Stimulated activated CD4-positive, alpha-beta T cell treated with anti-CD3 and anti-CD28 coated beads, Interleukin-12 subunit alpha, Interleukin-12 subunit beta, amount 100 ng/mL, for 24 hours (primary cell): Measurements from ENCODE around the gene CAB39.

Source experiments
- DNase-seq, 2 experiments: peaks; one replicate each; pipeline ENCODE4 v3.0.0-alpha.2; 2020; ENCODE audit warnings: low read depth in 2 of 2

The CAB39 gene

DNA sequence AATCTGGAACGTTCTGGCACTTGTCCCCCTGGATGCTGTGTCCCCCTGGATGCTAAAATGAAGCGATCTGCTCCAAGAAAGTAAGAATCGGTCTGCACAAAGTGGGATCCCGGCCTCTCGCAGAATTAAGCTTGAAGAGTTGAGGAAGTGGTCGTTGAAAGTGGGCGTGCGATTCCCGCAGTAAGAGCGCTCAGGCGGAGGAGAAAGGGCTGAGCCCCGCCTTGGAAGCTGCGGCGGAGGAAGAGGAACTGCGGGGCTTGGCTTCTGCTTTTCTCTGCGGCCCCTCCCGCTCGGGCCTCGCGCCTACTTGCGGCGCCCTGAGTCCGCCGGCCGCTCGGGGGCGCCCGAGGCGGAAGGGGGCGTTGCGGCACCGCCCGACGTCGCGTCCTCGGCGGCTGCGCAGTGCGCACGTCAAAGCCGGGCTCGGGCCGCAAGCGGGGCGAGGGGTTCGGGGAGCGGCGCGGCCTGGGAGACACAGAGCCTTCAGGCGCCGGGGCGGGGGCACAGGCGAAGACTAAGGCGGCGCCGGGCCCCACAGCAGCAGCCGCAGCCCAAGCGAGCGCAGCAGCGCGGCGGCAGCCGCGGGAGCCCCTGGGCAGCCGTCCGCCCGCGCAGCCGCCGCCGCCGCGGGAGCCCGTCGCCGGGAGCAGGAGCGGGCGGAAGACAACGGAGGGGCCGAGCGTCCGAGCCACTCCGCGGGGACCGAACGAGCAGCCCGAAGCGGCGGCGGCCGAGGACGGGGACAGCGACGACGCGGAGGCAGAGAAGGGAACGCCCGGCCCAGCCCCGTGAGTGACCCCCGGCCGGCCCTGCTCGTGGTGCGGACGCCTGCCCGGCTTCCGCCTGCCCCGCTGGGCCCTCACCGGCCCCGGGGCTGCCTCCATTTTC is at the start of gene CAB39:
Gene CAB39 (plus strand): TSS at position 400 of the 888 bp plus-strand sequence. CDS start 47,160 bp downstream, outside the sequence.
- DNase-seq = peak; percentile 72 to 80

- DNase-seq = peak in 1 of 2 experiments; percentile 30
Observed at GRCh38 chr2:230664128-230664527, 48.5 kb upstream of the CAB39 start.

DNA sequence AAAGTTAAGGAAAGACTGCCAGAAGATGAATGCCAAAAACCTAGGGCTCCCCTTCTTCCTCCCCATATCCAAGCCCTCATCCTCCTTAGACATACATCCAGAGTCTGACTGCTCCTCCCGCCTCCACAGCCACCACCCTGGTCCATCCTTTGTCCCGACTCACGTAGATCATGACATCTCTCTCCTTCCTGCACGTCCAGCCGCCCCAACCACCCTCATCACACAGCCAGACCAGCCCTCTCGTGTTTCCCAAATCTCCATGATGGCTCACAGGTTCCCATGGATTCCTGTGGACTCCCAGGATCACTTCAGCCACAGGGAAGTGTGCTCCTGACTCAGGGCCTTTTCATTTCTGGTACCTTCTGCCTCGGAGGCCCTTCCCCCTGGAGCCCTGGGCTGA is 47.8 kb upstream of the CAB39 start:
- no peak for DNase-seq

GRCh38 chr2:230665263-230665691 is 47.4 kb upstream of the CAB39 start:
- no peak for DNase-seq

DNA sequence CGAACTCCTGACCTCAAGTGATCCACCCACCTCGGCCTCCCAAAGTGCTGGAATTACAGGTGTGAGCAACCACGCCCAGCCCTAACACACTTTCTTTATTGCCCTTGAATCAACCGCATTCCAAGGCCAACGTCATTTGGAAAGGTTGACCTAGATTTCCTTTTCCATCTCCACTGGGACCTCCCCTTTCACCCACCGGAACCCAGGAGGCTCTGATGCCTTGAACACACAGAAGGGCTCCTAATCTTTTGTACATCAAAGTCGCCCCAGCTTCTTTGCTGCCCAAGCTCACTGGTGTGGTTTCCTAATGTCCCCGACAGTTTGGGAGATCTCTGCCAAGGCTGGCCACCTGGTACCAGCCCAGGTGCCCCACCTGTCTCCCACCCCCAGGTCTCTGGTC is 46.2 kb upstream of the CAB39 start:
- no peak for DNase-seq

DNA sequence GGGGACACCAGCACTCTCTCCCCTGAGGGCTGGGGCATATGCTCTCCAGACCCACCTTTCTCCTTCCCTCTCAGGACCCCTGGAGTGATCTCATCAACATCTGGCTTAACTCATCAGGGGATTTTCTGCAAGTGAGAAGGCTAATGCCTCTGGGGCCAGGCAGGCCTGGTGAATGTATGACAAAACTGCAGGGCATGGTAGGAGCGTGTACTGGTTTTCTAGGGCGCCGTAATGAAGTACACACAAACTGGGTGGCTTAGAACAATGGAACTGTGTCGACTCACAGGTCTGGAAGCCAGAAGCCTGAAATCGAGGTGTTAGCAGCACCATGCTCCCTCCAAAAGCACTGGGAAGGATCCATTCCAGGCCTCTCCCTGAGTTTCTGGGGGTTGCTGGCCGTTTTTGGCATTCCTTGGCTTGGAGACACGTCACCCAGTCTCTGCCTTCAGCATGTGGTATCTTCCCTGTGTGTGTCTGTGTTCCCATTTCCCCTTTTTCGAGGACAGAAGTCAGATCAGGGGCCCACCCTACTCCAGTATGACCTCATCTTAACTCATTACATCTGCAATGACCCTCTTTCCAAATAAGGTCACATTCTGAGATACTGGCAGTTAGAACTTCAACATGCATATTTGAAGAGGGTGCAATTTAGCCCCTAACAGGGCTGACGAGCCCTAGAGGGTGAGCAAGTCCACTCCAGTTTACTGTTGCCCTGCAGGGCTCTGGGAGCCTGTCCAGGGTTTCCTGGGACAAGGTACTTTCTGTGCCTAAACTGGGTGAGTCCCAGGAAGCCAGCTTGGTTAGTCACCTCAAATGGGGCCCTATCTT is 45.5 kb upstream of the CAB39 start:
- DNase-seq = no peak

DNA sequence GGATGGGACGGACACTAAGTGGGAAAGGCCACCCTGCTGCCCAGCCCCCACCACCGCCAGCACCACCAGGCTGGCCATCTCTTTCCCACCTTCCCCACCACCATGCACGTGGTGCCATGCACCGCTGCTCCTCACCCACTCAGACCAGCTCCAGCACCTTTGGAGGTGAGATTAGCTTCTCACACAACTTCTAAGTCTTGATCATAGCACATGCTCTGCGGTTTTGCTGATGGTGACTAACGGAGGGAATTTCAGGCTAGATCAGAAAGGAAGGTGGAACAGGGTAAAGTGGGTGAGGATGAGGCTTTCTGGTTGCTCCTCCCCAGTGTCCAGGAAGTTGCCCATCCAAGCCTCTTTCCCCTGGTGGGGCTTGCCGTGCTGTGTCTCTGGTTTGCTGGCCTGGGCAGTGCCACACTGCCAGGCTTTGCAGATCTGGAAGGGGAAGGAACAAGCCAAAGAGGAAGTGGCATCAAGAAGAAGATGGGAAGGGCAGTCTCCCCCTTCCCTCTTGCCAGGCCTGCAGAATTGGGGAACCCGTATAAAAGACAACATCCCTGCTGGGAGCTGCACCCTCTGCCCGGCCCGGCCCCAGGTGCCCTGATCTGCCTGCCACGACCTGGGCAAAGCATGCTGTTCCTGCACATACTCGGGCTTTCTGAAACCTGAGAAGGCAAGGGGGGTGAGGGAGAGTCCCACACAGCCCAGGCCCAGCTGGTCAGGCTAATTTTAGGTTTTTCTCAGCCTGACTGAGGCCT is 44.3 kb upstream of the CAB39 start:
- peak in 1 of 2 experiments; percentile 39 for DNase-seq

DNA sequence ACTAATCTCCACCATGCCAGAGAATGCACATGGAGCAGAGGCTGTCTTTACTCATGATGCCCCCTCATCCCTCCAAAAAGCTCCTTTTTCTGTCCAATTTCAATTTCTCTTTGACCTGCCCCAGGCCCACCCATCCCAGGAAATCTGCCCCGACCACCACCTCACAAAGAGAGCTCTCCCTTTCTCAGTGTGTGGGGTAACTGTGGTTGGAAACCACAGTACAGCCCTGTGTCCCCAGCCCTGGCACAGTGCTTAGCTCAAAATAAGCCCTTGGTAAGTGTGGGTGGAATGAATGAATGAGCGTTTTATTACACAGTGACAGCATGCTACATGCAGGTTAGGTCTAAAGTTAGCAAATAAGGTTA is 43.7 kb upstream of the CAB39 start:
- no peak for DNase-seq

GRCh38 chr2:230669386-230669950 is 43.2 kb upstream of the CAB39 start:
- no peak for DNase-seq

DNA sequence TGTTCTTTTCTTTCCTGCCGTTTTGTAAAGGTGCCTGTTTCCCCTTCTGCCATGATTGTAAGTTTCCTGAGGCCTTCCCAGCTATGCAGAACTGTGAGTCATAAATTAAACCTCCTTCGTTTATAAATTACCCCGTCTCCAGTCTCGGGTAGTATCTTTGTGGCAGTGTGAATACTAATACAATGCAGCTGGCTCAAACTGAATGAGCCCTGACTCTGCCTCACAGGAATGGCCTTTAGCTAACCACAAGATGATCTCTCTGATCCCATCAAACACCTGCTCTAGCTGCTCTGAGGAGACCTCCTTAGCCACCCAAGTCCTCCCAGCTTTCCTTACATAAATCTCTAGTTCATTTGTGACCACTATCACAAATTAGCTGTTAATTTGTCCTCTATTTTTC is 41.5 kb upstream of the CAB39 start:
- no peak for DNase-seq

DNA sequence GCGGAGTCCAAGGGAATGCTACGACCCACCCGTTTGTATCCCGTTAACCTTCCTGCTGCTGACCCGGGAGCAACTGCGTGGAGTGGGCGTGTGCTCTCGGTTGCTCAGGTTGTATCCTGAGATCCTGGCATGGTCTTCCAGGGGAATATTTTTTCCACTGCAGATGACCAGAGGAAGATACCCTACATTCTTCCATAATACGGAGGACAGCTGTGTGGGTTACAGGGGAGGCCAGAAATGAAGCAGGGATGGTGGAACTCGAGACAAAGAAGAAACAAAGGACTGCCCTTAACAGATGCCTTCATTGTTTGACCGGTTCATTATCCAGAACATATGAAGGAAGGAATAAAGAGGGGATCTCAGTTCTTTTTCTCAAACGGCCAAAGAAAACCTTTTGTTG is 39.8 kb upstream of the CAB39 start:
- no peak for DNase-seq

GRCh38 chr2:230674401-230674800 is 38.2 kb upstream of the CAB39 start:
- no peak for DNase-seq

GRCh38 chr2:230674966-230675672 is 37.5 kb upstream of the CAB39 start:
- no peak for DNase-seq

DNA sequence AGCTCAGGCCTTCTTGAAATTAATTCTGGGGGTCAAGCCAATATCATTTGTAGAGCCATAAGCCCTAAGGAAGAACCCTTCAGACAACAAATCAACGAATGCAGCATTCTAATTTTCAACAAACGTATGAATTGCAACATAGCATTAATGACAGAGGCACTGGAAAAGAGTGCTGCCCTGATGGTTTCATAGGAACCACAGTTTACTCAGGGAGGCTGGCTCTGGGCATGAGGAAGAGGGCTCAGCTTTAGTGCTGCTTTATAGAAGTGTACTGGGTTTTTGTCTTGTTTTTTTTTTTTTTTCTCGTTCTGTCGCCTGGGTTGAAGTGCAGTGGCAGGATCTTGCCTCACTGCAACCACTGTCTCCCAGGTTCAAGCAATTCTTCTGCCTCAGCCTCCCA is 36.1 kb upstream of the CAB39 start:
- no peak for DNase-seq

- DNase-seq = no peak
Observed at GRCh38 chr2:230677201-230677946, 35.3 kb upstream of the CAB39 start.

GRCh38 chr2:230678018-230678417 is 34.6 kb upstream of the CAB39 start:
- no peak for DNase-seq

DNA sequence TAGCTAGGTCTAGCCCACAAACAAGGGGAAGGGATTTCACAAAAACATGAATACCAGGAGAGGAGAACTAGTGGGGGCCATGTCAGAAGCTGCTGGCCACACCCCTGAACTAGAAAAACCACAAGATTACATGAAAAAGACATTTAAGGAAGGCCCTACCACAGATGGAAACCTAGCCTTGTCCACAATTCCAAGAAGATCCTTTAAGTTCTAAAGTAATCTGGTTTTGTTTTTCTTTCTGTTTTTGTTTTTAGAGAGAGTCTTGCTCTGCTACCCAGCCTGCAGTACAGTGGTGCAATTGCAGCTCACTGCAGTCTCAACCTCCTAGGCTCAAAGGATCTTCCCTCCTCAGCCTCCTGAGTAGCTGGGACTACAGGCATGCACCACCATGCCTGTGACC is 34.2 kb upstream of the CAB39 start:
- no peak for DNase-seq

- no peak for DNase-seq
Observed at GRCh38 chr2:230680463-230681170, 32.0 kb upstream of the CAB39 start.

- DNase-seq = no peak
Observed at GRCh38 chr2:230681171-230681545, 31.5 kb upstream of the CAB39 start.

DNA sequence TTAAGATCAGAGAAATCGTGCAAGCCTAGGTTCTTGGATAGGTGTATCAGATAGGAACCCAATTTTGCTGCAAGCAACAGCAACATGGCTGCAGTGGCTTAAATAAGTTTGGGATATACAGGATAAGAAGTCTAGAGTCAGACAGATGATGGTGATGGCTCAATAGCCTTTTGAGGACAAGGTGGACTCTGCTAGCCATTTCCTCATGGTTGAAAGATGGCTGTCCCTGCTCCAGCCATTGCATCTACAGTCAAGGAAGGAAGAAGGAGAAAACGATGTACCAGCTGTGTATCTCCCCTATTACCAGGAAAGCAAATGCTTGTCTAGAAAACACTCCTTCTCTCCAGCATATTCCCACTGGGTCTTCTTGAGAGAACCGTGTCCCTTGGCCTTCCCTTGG is 30.1 kb upstream of the CAB39 start:
- DNase-seq = no peak
